ENCODE data around the gene BCAS3. TPM values are rescaled to one million over a fixed set of nuclear protein-coding genes. Genes with fewer than 3 reads are reported as not detected.

Gene BCAS3
- total RNA-seq, 1 experiment from 2014 or later: 26.3 TPM

- Histone ChIP-seq H3K4me2 (ENCODE audit: low read length) (no peak overlapping the region), H2AFZ (ENCODE audit: low read depth, low read length, poor library complexity, severe bottlenecking) (no peak overlapping the region), H3K9me3 (ENCODE audit: control insufficient read depth in 1 of 2, insufficient read depth in 1 of 2, low read depth in 1 of 2, low read length in 2 of 2) (no peaks in the 10 kb centered on the region), H3K9ac (ENCODE audit: low read length) (no peak overlapping the region), H3K4me1 (ENCODE audit: control insufficient read depth in 1 of 2, insufficient read depth in 2 of 2, low read length in 2 of 2) (peaks cover 0 to 4% of the 10 kb centered on the region in 2 experiments; a peak in 1 of 4 replicates), H3K36me3 (ENCODE audit: control insufficient read depth in 1 of 2, insufficient read depth in 2 of 2, low read length in 2 of 2) (no peaks in the 10 kb centered on the region), H3K9me2 (ENCODE audit: insufficient read depth) (no peaks in the 10 kb centered on the region), H3K27ac (ENCODE audit: low read depth, low read length) (no peak overlapping the region), H4K20me1 (ENCODE audit: insufficient read depth) (no peaks in the 10 kb centered on the region), H3K4me3 (replicated peaks in 1 of 2; ENCODE audit: low read depth in 1 of 2, low read length in 2 of 2) (no peak overlapping the region), H3K27me3 (ENCODE audit: insufficient read depth, low read length) (no peaks in the 10 kb centered on the region), H3K79me2 (ENCODE audit: insufficient read depth, low read length) (no peaks in the 10 kb centered on the region)
- ChIA-PET RAD21 (ENCODE audit: low non-redundant PET in 1 of 2, low total read pairs in 2 of 2, uncharacterized antibody in 2 of 2, unreplicated experiment in 2 of 2) (no interaction called here), POLR2A (no interaction called here), CTCF (no interaction called here)
- no peak for TF ChIP-seq YY1 (IDR thresholded peaks at IDR 0.05; ENCODE audit: extremely low read depth, insufficient replicate concordance, low read depth, low read length)
- no peak for TF ChIP-seq POLR2AphosphoS5 (IDR thresholded peaks at IDR 0.05; ENCODE audit: low read depth, low read length)
- no peak for TF ChIP-seq ZFX (IDR thresholded peaks at IDR 0.05)
- TF ChIP-seq JUND (IDR thresholded peaks at IDR 0.05): no peak
- TF ChIP-seq SRF (IDR thresholded peaks at IDR 0.05; ENCODE audit: low read depth): no peak
- TF ChIP-seq CEBPB (IDR thresholded peaks at IDR 0.05; ENCODE audit: low read depth): no peak
- BruUV-seq (replicated peaks): no TSS peak
- intact Hi-C loops (cut with micrococcal nuclease): no loop called here
- DNase-seq (ENCODE audit: low read depth, low spot score): no peak
- no peak for ATAC-seq
These were observed 602.0 kb downstream of the BCAS3 start for GRCh38 chr17:61279476-61280145.

GRCh38 chr17:61280338-61280737, 602.7 kb downstream of the BCAS3 start:
- Histone ChIP-seq H3K36me3 (ENCODE audit: control insufficient read depth in 1 of 2, insufficient read depth in 2 of 2, low read length in 2 of 2) (no peaks in the 10 kb centered on the region), H3K9ac (ENCODE audit: low read length) (no peak overlapping the region), H3K4me1 (ENCODE audit: control insufficient read depth in 1 of 2, insufficient read depth in 2 of 2, low read length in 2 of 2) (peaks cover 0 to 4% of the 10 kb centered on the region in 2 experiments; a peak in 1 of 4 replicates), H3K79me2 (ENCODE audit: insufficient read depth, low read length) (no peaks in the 10 kb centered on the region), H3K27me3 (ENCODE audit: insufficient read depth, low read length) (no peaks in the 10 kb centered on the region), H3K9me3 (ENCODE audit: control insufficient read depth in 1 of 2, insufficient read depth in 1 of 2, low read depth in 1 of 2, low read length in 2 of 2) (no peaks in the 10 kb centered on the region), H3K4me2 (ENCODE audit: low read length) (no peak overlapping the region), H4K20me1 (ENCODE audit: insufficient read depth) (no peaks in the 10 kb centered on the region), H3K4me3 (replicated peaks in 1 of 2; ENCODE audit: low read depth in 1 of 2, low read length in 2 of 2) (no peak overlapping the region), H3K27ac (ENCODE audit: low read depth, low read length) (no peak overlapping the region), H3K9me2 (ENCODE audit: insufficient read depth) (no peaks in the 10 kb centered on the region), H2AFZ (ENCODE audit: low read depth, low read length, poor library complexity, severe bottlenecking) (no peak overlapping the region)
- no TSS peak for BruUV-seq (replicated peaks)
- ATAC-seq (no peak), DNase-seq (ENCODE audit: low read depth, low spot score) (no peak)
- ChIA-PET RAD21 (ENCODE audit: low non-redundant PET in 1 of 2, low total read pairs in 2 of 2, uncharacterized antibody in 2 of 2, unreplicated experiment in 2 of 2) (no interaction called here), POLR2A (no interaction called here), CTCF (no interaction called here)
- intact Hi-C loops (cut with micrococcal nuclease): no loop called here
- no peak for TF ChIP-seq MAX (IDR thresholded peaks at IDR 0.05)
- no peak for TF ChIP-seq TCF7L2 (IDR thresholded peaks at IDR 0.05; ENCODE audit: borderline replicate concordance, extremely low read depth, insufficient read depth, insufficient read length)
- no peak for TF ChIP-seq ZFX (IDR thresholded peaks at IDR 0.05)
- TF ChIP-seq ZBTB33 (IDR thresholded peaks at IDR 0.05; ENCODE audit: extremely low read depth, insufficient replicate concordance, low read length): no peak
- no peak for TF ChIP-seq EGR1 (IDR thresholded peaks at IDR 0.05; ENCODE audit: low read depth)
- TF ChIP-seq ATF3 (IDR thresholded peaks at IDR 0.05): no peak
- no peak for TF ChIP-seq CEBPB (IDR thresholded peaks at IDR 0.05; ENCODE audit: low read depth)
- no peak for TF ChIP-seq CTCF (IDR thresholded peaks at IDR 0.05 in 2 of 3, conservative IDR thresholded peaks at IDR 0.05 in 1 of 3; ENCODE audit: borderline replicate concordance in 1 of 3, insufficient read depth in 1 of 3, low read depth in 2 of 3, low read length in 2 of 3)
- TF ChIP-seq YY1 (IDR thresholded peaks at IDR 0.05; ENCODE audit: extremely low read depth, insufficient replicate concordance, low read depth, low read length): no peak
- no peak for TF ChIP-seq JUND (IDR thresholded peaks at IDR 0.05)
- TF ChIP-seq POLR2AphosphoS5 (IDR thresholded peaks at IDR 0.05; ENCODE audit: low read depth, low read length): no peak
- TF ChIP-seq ELF1 (IDR thresholded peaks at IDR 0.05; ENCODE audit: borderline replicate concordance, low read depth): no peak
- TF ChIP-seq FOSL1 (IDR thresholded peaks at IDR 0.05; ENCODE audit: low read depth): no peak
- no peak for TF ChIP-seq EZH2phosphoT487 (IDR thresholded peaks at IDR 0.05; ENCODE audit: borderline replicate concordance)
- TF ChIP-seq EZH2 (IDR thresholded peaks at IDR 0.05): no peak

Measured in HCT116 (cell line).